Activated CD4-positive, alpha-beta T cell treated with anti-CD3 and anti-CD28 coated beads, Interleukin-2, amount 50 U/mL, for 1 hour (primary cell): ENCODE measurements around the gene GNAS.
A peak's percentile ranks its signal among the peaks of the same experiment; 100 is the strongest.
"Not testable (repeated sequence)": the region's sequence is repeated elsewhere in the genome, so short reads cannot be mapped to it uniquely, and the experiment has no call there.

ENCODE experiments used
- DNase-seq: peaks from one replicate; pipeline ENCODE4 v3.0.0-alpha.2; 2020

Gene GNAS

DNA sequence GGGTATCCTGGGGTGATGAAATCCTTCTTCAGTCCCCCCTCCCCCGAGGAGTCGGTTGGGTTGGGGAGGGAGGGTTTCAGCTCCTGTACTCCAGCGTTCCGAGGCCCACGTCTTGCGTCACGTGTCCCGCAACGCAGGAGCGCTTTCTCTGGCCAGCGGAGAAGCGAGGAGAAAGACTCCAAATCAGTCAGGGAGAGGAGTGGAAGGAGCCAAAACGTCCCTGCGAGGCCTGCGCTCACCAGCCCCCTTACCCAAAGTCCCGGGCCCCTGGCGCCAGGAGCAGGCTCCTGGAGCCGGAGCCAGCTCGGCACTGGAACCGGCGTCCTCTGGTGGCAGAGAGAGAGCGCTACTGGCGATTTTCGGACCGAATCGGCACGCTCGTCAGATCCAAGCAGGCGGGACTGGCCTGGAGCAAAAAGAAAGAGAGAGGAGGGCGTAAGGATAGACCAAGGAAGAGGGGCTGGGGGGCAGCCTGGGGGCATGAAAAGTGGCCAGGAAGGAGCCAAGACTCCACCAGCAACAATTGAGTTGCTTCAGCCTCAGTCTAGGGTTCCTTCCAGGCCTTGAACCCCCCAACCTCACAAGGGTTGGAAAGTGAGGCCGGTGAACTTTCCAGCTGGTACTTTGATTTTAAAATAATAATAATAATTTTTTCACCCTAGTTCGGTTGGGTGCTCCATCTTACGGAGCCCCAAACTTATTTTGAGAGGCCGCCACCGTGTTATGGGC, at the start of gene GNAS:
GNAS (plus strand) TSS at position 174 of the 729 bp plus-strand sequence.
- peak; percentile 52 for DNase-seq

DNA sequence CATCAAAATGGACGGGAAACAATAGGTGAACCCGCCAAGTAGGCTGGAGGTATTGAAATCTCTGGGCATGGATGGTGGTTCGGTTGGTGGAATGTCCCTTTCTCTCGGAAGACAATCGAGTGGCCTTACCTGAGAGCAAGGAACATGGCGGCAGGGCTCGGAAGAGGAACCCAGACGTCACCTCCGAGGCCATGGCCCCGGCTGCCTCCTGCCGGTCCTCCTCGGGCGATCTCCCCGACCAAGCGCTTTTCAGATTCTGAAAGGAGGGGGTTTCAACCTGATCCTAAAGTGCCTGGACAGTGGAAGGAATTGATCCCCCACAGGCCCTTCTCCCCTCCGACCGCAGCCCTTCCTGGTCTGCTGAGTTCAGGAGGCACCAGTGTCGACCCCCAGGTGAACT, 49.0 kb upstream of the GNAS start:
- DNase-seq, result no peak

DNA sequence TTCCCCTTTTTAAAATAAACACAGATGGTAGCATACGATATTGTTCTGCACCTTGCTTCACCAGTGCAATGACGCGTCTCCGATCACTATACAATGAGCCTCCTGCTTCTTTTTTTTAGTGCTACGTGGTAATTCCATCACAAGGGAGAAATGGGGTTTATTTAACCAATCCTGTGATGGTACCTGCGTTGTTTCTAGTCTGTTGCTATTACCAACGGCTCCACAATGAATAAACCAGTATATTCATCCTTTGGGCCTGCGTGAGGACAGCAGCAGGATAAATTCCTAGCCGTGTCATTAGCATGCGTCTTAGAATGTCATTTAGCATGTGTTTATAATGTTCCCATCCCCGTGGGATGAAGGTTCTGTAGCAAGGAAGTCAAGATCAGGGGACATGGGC, 44.7 kb upstream of the GNAS start:
- no peak for DNase-seq

DNA sequence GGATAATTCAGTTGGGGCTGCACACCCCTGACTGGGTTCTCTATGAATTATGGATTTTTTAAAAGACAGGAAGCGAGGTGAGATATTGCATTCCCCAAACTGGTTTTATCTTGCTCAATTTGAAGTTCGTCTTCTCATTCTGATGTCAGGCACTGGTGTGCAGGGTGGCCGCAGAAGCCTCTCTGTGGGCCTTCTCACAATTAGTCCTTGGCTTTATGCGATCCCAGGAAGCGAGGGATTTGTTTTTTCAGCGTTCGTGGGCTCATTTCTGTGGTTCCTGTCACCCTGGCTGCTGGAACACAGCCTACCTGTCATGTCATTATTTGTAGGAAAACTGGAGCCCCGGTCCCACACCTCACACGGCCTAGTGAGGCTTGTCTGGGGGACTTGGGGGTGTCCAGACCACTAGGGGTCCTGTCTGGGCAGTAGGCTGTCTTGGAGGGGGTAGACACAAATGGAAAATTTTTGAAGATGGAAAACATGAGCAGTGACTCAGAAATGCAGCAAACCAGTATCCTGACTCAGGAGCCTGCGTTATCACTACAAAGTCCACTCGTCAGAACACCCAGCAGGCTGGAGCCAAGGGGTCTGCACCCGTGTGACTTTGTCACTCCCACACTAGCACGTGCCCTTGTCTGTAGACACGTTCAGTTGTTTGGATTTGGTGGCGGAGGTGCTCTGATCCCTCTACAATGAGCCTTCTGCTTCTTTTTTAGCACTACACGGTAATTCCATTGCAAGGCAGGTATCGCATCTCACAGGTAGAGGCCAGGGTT, 44.1 kb upstream of the GNAS start:
- no peak for DNase-seq

DNA sequence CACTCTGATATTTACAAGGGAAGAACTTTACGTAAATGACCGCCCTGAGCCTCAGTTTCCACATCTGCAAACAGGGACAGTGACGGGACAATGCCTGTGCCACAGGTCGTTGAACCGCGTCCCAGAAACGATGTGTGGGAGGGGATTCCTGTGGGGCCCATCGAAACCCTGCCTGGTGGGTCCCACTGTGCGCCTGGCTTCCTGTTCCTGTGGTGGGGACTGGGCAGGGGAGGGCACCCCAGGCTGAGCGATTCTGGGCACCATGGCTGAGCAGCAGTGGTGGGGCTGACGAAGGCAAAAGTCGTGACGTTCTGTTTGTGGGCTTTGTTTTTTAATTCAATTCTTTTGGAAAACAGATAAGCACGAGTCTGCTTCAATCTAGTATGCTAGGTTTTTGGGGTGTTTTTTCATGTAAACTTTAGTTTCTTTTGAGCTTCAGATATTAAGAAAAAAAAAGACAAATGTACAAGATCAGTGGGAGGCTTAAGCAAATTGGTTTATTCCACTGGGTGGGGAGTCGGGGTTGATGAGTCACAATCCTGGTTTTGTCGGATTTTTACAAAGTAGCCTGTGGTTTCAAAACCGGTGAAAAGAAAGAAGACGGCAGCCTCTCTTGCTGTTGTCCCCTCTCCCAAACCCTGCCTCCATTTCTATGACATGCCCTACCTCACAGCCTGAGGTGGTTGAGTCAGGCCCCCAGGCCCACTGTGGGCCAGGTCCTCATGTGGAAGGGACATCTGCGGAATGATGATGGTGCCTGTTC, 42.2 kb upstream of the GNAS start:
- DNase-seq, result no peak

DNA sequence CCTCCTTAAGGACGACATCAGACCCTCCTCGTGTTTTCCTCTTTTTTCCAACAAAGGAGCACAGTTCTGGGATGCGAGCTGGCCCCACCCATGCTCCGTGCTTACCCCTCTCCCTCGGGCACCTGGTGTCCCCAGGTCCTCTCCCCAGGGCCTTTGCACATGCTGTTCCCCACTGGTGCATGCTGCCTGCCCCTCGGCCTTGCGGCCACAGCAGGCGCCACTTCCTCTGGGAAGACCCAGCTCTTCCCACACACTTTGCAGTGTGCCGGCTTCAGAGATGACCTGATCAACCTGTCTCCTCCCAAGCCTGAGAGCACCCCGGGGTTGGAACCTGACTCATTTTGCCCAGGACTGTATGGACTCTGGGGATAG, 41.7 kb upstream of the GNAS start:
- DNase-seq, result no peak

DNA sequence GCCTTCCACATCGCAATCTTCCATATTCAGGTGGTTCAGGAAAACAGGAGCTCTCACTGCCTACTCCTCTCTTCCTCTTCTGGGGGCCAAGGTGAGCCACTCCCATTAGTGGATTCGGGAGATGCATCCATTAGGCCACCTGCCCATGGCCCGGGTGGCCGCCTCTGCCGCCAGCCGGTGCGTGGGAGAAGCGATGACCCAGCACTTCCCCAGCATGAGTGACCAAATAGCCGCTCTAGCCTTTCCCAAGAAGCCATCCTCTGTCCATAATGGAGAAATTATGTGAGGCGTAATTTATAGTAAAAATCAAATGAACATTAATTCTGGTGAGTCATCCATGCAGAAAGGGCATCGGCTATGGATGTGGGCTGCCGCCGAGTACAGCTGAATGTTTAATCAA, 41.2 kb upstream of the GNAS start:
- DNase-seq, result no peak

DNA sequence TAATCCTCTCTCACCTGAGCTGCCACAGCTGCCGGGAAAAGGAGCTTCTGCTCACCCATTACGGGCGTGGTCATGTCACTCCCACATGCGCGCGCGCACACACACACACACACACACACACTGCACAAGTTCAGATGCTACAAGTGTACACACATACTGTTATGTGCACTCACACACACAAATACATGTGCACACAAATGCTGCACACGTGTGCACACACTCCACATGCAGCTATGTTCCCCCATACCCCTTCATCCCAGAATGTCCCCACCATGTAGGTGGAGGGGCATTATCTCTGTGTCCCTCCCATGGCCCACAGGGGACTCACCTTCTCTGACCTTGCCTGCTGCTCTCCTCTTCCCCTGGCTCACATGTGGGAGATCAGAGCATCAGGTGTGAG, 39.1 kb upstream of the GNAS start:
- DNase-seq, result no peak

DNA sequence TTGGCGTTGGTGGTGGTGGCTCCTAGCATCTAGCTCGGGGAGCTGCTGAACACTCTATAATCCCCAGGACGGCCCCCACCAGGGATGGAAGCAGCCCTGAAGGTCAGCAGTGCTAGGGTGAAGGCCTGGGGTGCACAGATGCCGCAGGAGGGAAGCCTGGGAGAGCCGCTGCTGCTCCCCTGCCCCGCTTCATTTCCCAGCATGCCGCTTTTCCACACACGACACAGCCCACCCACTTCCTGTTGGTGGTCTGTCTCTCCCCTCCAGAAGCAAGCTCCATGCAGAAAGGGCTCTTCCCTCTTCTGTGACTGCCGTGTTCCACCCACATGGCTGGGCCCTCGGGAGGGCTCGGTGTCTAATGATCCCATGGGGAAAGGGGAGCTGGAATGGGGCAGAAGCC, 37.1 kb upstream of the GNAS start:
- DNase-seq, result no peak

DNA sequence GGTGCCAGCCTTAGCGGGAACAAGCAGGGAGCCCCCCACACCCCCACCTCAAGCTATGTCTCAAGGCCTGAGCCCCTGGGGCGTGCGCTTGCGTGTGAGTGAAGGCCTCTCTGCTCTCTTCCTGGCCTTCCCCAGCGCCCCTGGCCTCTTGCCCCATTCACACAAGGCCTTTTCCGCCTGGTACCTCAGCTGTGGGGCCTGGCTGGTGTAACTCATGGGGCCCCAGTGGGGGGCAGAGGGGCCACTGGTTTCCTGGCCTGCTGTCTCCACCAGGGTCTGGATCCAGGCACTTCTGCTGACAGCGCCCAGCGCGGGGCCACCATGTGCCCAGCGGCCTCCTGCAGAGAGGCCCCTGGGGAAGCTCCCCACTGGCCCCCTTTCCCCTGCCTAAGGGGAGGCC, 36.5 kb upstream of the GNAS start:
- no peak for DNase-seq

DNA sequence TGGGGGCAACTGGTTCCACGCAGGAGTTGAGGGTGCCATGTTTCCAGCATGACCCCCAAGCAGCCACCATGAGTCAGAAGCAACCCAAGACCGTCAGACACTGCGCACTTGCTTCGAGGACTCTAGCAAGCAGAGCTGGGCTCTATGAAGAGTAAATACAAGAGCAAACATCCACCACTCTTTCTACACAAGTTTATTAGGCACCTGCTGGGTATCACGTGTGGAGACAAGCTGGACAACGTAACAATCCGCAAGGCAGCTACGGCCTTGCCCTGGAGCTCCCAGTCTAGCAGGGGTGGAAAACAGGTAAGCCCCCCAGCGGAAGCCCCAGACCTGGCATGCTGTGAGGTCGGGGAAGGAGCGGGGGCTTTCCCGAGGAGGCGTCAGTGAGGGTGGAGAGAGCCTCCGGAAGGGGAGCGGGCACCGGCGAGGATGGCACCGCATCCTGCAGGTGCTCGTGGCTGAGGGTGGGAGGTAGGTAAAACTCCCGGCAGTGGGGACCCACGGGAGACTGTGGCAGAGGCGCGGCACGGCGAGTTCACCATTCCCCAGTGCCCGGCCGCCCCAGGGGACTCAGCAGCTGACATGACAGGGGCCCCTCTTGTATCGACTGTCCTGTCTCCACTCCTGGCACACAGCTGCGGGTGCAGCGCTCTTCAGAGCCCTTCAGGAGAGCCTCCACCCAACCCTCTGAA, 35.4 kb upstream of the GNAS start:
- no peak for DNase-seq

DNA sequence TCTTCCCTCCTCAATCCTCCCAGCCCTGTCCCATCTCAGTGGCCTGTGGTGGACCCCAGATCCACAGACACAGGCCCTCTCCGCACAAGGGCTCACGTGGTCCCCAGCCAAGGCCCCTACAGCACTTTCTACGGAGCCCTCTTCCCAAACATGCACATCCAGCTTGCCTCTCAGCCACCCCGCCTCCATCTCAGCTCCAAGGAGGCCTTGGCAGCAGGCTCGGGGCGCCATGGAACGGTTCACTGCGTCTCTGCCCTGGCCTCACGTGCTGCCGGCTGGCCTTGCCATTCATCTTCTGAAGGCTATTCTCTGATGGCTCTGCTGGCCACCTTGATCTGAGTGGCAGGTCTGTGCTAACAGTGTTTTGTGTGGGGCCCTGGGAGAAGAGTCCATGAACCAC, 34.8 kb upstream of the GNAS start:
- DNase-seq, result no peak

DNA sequence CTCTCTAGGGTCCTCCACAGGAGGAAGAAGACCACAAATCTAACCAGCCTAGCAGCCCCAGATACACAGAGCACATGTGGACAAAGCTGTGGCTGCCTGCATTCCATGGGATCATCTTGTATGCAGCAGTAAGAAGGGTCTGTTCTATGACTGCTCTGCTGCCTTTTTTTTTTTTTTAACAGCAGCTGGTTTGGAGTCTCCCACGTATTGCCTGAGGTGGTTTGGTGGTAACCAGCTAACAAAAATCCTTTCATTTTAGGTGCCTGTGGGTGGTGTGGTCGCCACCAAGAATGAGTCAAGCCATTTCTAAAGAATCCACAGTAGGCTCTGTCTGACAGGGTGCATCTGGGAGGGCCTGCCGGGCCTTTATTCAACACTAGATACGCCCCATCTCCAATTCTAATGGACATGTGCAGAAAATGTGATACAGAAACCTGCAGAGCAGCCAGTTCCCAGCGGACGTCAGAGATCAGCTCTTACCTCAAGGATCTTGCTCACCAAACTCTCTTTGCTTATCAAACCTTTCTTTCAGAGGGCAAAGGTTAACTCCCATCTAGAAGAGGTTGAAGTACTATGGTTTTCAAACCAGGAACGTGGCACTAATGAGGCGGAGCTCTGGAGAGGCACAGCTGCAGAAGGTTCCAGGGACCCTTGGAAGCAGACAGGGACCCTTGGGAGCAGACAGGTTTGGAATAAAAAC, 33.8 kb upstream of the GNAS start:
- DNase-seq, result no peak

DNA sequence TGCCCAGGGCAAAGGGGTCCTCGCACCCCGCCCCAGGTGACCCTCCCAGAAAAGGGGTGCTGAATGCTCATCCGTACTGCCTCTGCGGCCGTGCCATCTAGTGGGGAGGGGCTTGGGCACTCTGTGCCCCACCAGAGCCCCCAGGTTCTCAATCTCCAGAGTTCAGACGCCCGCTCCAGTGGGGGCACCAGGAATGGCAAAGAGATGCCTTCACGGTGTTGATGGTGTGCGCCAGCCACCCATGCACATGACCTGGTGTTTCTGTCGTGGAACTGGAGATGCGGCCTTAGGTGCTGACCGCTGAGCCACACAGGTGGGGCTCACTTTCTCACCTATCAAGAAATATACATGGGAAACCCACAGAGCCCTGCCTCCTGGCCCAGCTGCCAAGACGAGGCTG, 32.6 kb upstream of the GNAS start:
- no peak for DNase-seq

DNA sequence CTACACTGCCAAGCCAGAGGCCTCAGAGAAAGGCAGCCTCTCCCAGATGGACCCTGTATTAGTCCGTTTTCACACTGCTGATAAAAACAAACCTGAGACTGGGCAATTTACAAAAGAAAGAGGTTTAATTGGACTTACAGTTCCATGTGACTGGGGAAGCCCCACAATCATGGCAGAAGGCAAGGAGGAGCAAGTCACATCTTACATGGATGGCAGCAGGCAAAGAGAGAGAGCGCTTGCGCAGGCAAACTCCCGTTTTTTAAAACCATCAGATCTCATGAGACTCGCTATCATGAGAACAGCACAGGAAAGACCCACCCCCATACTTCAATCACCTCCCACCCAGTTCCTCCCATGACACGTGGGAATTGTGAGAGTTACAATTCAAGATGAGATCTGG, 32.0 kb upstream of the GNAS start:
- not testable (repeated sequence) for DNase-seq

DNA sequence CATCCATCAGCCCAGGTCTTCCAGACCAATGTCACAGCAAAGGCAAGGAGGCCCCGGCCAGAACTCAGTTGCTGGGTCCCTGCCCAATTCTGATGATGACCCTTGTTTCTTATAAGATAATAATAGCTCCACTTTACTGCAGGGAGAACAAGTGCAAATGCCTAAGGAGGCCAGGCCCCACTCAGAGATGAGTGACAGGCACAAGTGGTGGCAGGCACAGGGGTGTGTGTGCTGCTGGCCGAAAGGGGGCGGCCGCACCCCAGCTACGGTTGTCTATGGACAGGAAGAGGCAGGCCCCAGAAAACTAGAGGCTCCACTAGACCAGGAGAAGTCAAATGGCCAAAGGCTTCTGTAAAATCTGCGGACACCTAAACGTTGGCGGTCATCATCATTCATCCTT, 30.4 kb upstream of the GNAS start:
- DNase-seq, result no peak

DNA sequence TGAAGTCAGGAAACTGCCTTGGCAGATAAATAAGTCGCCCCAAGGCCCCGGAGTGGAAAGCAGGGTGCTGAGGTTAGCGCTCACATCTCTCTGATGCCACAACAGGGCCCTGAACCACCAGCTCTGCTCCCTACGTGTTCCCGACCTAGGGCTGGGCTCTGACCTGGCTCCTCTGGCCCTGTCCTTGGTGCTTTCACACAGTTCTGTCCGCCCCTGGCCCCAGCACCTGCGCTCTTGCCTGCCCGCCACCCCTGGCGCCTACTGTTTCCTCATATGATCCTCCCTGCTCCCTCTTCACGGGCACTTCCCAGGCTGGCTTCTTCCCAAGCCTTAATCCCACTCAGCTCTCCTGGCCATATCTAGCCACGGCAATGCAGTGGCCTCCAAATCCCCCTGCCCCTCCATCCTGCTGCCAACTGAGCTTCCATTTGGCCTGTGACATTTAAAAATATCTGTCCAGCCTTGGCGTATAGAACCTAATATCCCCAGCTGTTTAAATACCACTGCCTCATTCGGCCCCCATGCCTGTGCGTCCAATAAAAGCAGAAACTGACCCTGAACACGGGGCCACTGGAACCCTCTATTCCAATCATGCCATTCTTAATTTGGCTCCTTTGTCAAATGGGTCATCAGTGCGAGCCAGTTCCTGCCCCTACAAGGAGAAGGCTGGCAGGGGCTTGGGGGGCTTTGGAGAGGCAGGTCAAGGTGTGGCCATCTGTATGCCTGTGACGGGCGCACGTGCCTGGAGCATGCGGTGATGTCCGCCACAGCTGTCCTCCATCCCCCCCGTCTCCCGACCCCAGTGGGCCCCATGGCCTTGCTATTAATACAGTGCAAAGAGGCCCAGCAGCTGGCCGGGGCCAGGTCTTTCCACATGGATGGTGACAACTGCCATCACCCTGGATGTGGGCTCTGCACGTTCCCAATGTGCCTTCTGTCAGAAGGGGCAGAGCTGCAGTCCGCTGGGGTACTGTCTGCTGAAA, 29.5 kb upstream of the GNAS start:
- DNase-seq, result no peak

DNA sequence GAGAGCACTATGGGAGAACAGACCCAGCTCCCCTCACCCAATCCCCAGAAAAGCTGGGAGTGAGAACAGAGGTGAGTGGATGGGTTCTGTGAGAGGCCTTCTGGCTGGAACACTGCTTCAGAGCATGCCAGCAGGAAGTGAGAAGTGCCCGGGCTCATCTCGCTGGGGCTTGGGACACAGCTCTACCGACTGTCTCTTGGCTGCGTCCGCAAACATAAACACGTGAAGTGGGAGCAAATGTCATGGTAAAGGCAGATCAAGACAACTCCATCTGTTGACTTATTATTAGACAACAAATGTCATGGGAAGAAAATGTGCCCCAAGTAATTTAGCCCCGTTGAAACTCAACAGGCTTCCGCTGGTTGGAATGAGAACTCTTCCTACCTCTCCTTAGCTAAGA, 27.7 kb upstream of the GNAS start:
- DNase-seq, result no peak

DNA sequence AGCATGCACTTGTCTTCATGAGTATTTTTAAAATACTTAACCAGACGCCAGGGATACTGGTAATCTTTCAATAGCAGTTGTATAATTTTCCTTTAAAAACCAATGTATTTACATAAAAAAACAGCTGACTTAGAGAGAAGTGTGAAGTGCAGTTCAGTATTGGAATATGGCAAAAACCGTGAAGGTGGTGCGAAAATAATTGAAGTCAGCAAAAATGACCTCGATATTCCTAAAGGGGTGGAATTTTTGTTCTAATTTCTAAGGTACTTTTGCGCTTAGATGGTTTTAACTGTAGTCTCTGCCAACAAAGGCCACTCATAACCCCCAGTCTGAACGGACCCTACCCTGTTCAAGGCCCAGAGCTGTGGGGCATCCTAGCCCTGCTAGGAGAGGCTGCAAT, 27.1 kb upstream of the GNAS start:
- no peak for DNase-seq

DNA sequence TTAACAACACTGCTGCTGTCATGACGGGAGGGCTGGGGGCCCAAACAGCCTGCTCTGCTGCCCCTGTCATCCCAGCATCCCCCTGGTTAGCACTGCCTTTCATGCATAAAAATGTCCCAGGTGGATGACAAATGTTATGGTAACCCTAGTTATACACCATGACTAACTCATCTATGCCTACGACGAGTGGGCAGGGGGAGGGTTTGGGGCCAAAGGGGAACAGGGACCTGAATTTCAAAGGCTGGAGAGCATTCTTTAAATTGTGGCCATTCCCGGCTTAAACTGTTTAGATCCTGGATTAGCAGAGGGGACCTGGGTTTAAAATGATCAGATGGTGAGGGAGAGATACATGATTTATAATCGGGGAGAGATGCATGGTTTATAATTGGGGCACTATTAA, 26.2 kb upstream of the GNAS start:
- DNase-seq, result no peak

DNA sequence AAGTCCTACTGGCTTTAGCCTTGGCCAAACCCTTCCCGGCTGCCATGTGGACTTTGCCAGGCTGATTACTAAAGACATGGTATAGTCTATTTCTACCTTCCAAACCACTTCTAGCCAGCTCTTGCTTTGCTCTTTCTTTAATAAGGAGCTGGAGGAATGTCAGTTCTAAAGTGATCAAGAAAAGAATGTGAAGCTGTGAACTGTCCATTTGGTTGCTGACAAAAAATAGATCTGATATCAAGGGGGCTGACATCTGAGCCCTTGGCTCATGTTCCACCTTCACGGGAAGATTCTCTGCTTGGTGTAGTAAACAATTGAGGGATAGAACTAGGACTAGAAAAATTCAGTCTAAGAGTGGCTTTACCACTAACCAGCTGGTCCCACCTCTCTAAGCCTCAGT, 24.4 kb upstream of the GNAS start:
- DNase-seq, result no peak
